ENCODE measurements around the gene CCR5AS.

CCR5AS gene

GRCh38 chr3:46370839-46371518 lies 35.9 kb downstream of the CCR5AS start, which contains the start of gene CCR5:
Gene CCR5 (plus strand): TSS chr3:46370946. CDS start chr3:46372903, 1,957 bp downstream.
- Histone ChIP-seq H3K27ac (peak within 1 kb of the TSS; percentile 17 to 81 (median 58)), H3K36me3 (no peaks in the 10 kb centered on the region), H3K4me3 (peak within 1 kb of the TSS in 6 of 8 donors; percentile 13 to 52 (median 16)), H3K4me1 (peaks cover 0 to 82% (median 24%) of the 10 kb centered on the region in 6 donors), H3K27me3 (replicated peaks in 1 of 7) (no peaks in the 10 kb centered on the region), H3K9me3 (no peaks in the 10 kb centered on the region)
- peak in 1 of 3 donors; percentile 62 for TF ChIP-seq POLR2AphosphoS5 (IDR thresholded peaks at IDR 0.05)
- no peak for TF ChIP-seq CTCF (IDR thresholded peaks at IDR 0.05 in 8 of 11, conservative IDR thresholded peaks at IDR 0.05 in 3 of 11)
- no peak for DNase-seq
- intact Hi-C loops (cut with DNase I; ENCODE audit: low total_unique reads), result loop anchor here (5.0 kb wide), 2 partner anchors 289 to 434 kb away; no protein-coding TSS in a partner anchor
- 19 to 26% (median 22%) methylated on average over 5 of the region's 5 CpGs for WGBS, 5 donors

- intact Hi-C loops (cut with DNase I; ENCODE audit: low total_unique reads), result loop anchor here (5.0 kb wide), 3 partner anchors 92 to 432 kb away; no protein-coding TSS in a partner anchor
- peaks cover 0 to 71% (median 22%) of the 10 kb centered on the region in 6 donors for H3K4me1 ChIP-seq
- DNase-seq, result no peak
- 63 to 82% (median 69%) methylated on average over 6 of the region's 6 CpGs for WGBS, 5 donors
- peak overlapping the region in 7 of 8 donors; percentile 17 to 81 (median 56) for H3K27ac ChIP-seq
- no peak overlapping the region for H3K4me3 ChIP-seq
- H3K36me3 ChIP-seq, result no peaks in the 10 kb centered on the region
- H3K27me3 ChIP-seq (replicated peaks in 1 of 7), result no peaks in the 10 kb centered on the region
- TF ChIP-seq POLR2AphosphoS5 (IDR thresholded peaks at IDR 0.05), result no peak
- TF ChIP-seq POLR2A (IDR thresholded peaks at IDR 0.05), result no peak
- no peak for TF ChIP-seq CTCF (IDR thresholded peaks at IDR 0.05 in 8 of 11, conservative IDR thresholded peaks at IDR 0.05 in 3 of 11)
- no peaks in the 10 kb centered on the region for H3K9me3 ChIP-seq
Observed at GRCh38 chr3:46369675-46370132, 37.2 kb downstream of the CCR5AS start.

GRCh38 chr3:46369151-46369550 lies 37.7 kb downstream of the CCR5AS start:
- no peaks in the 10 kb centered on the region for H3K9me3 ChIP-seq
- WGBS, 5 donors, result 75 to 90% (median 85%) methylated on average over 4 of the region's 4 CpGs
- H3K27me3 ChIP-seq (replicated peaks in 1 of 7), result no peaks in the 10 kb centered on the region
- intact Hi-C loops (cut with DNase I; ENCODE audit: low total_unique reads), result loop anchor here (5.0 kb wide), 1 partner anchor 92 kb away; no protein-coding TSS in a partner anchor
- DNase-seq, result no peak
- no peaks in the 10 kb centered on the region for H3K36me3 ChIP-seq
- no peak overlapping the region for H3K4me3 ChIP-seq
- H3K27ac ChIP-seq, result peak overlapping the region in 6 of 8 donors; percentile 53 to 81 (median 61)
- peaks cover 0 to 65% (median 22%) of the 10 kb centered on the region in 6 donors for H3K4me1 ChIP-seq
- no peak for TF ChIP-seq POLR2A (IDR thresholded peaks at IDR 0.05)
- TF ChIP-seq CTCF (IDR thresholded peaks at IDR 0.05 in 8 of 11, conservative IDR thresholded peaks at IDR 0.05 in 3 of 11), result no peak
- TF ChIP-seq POLR2AphosphoS5 (IDR thresholded peaks at IDR 0.05), result no peak

GRCh38 chr3:46368569-46368968 lies 38.3 kb downstream of the CCR5AS start:
- Histone ChIP-seq H3K27me3 (replicated peaks in 1 of 7) (no peaks in the 10 kb centered on the region), H3K4me1 (peaks cover 0 to 59% (median 22%) of the 10 kb centered on the region in 6 donors), H3K4me3 (no peak overlapping the region), H3K27ac (peak overlapping the region in 5 of 8 donors; percentile 53 to 81 (median 66)), H3K36me3 (no peaks in the 10 kb centered on the region), H3K9me3 (no peaks in the 10 kb centered on the region)
- TF ChIP-seq CTCF (IDR thresholded peaks at IDR 0.05 in 8 of 11, conservative IDR thresholded peaks at IDR 0.05 in 3 of 11) (peak in 10 of 11 experiments; percentile 26 to 74 (median 64)), POLR2A (IDR thresholded peaks at IDR 0.05) (no peak), POLR2AphosphoS5 (IDR thresholded peaks at IDR 0.05) (peak in 2 of 3 donors; percentile 50 to 61)
- intact Hi-C loops (cut with DNase I; ENCODE audit: low total_unique reads), result loop anchor here (5.0 kb wide), 1 partner anchor 91 kb away; no protein-coding TSS in a partner anchor
- DNase-seq, result peak; percentile 93
- WGBS, 5 donors, result 31 to 41% (median 34%) methylated on average over 7 of the region's 7 CpGs

Data from spleen (tissue), 11 donors.